Stomach (tissue), 9 donors: Measurements from ENCODE around the gene ST8SIA3. TPM values are rescaled to one million over a fixed set of nuclear protein-coding genes. Genes with fewer than 3 reads are reported as not detected.

ENCODE experiments used
- DNase-seq, 2 donors: peaks; one replicate each; pipeline versions ENCODE4 v3.0.0 to v3.0.0-alpha.2; 2013 to 2019
- H3K27ac ChIP-seq, 5 donors: fragments of 200-600 bp in 4 of 5; sonication (generic) in 4 of 5; one replicate each; pipeline ENCODE4 v1.5.1; 2013 to 2019; ENCODE audit warnings: mild to moderate bottlenecking in 1 of 5, moderate library complexity in 1 of 5
- H3K27me3 ChIP-seq, 3 donors: fragments of 200-600 bp; sonication (generic); one replicate each; pipeline ENCODE4 v1.5.1; 2017 to 2019; ENCODE audit warnings: mixed run types in 1 of 3
- H3K36me3 ChIP-seq, 4 donors: fragments of 200-600 bp; sonication (generic); 1 replicate in 3 of 4; 2 replicates in 1 of 4; pipeline ENCODE4 v1.5.1; 2016 to 2019
- H3K4me1 ChIP-seq, 4 donors: fragments of 200-600 bp; sonication (generic); one replicate each; pipeline ENCODE4 v1.5.1; 2016 to 2019
- H3K4me3 ChIP-seq, 4 donors: fragments of 200-600 bp; sonication (generic) in 3 of 4; one replicate each; pipeline ENCODE4 v1.5.1; 2016 to 2019; ENCODE audit warnings: mild to moderate bottlenecking in 1 of 4
- H3K9me3 ChIP-seq, 4 donors: fragments of 200-600 bp; sonication (generic); one replicate each; pipeline ENCODE4 v1.5.1; 2016 to 2019
- EP300 ChIP-seq: sonication (generic); formaldehyde crosslinking; IDR thresholded peaks from one replicate; pipeline ENCODE4 v1.6.1; 2017; ENCODE audit warnings: antibody characterized with exemption
- POLR2A ChIP-seq, 4 donors: fragments of 450-650 bp; IDR thresholded peaks; one replicate each; pipeline ENCODE4 v1.6.1; 2016; ENCODE audit warnings: antibody characterized with exemption in 4 of 4, control low read depth in 2 of 4, mild to moderate bottlenecking in 1 of 4, moderate library complexity in 1 of 4
- POLR2AphosphoS5 ChIP-seq, 3 donors: sonication (generic); formaldehyde crosslinking; IDR thresholded peaks; one replicate each; pipeline ENCODE4 v1.6.1; 2016; ENCODE audit warnings: antibody characterized with exemption in 3 of 3
- WGBS, 5 donors: extraction: QIAGEN DNeasy Blood & Tissue Kit in 3 of 5; methylation state at CpG; one replicate each; pipeline versions ENCODE4 v1.1.5 to v1.1.7; 2013 to 2018; 5-methylcytosine and 5-hydroxymethylcytosine counted together
- intact Hi-C: fragments of 100-400 bp; cut with DNase I; formaldehyde crosslinking; loops from one replicate; pipeline ENCODE4 v1.15.1; 2023; ENCODE audit warnings: low total_unique reads
- polyA plus RNA-seq, 3 donors: library from polyadenylated mRNA; stranded (reverse); fragments of 200-250 nt; gene quantifications; one replicate each; pipeline ENCODE4 v1.2.3, GENCODE V29; 2013
- total RNA-seq, 5 donors: library from RNA; depleted of rRNA; stranded (reverse); fragments of >200 nt; gene quantifications; one replicate each; pipeline versions ENCODE4 v1.1.0 to v1.2.3, GENCODE V29; 2014 to 2016
- TF ChIP-seq, protein P1 (sequence below), 7 experiments: fragments of 450-650 bp in 4 of 7; fragments of 200-600 bp in 3 of 7; sonication (generic) in 3 of 7; IDR thresholded peaks; one replicate each; pipeline ENCODE4 v1.5.1; 2016 to 2019; ENCODE audit warnings: antibody characterized with exemption in 7 of 7, control low read depth in 2 of 7, mild to moderate bottlenecking in 1 of 7
- donor health status: healthy with polysubstance abuse.
- donor health status: Bipolar disorder and iron deficiency.
- donor health status: healthy.

Gene ST8SIA3
- total and polyA plus RNA-seq, 8 donors = 0.35 to 0.56 (median 0.55) TPM; not detected in 5

DNA sequence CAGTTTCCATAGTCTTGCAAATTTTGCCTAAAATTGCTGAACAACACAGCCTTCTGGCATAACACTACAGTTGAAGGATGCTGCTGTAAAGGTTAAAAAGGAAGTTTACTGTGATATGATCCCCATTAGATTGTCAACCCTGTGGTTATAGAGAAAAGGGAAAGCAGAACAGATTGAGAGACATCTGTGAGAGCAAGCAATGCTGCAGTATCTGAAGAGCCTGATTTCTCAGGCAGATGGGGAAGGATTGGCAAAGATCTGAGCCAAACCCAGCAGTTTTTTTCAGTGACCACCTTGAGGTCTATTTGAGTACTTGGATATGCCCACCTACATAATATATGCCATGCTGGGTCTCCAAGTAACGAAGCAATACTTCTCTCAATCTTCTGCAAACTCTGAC is 8.5 kb upstream of the ST8SIA3 start:
- Histone ChIP-seq H3K4me3 (no peak overlapping the region), H3K27ac (no peak overlapping the region), H3K9me3 (no peaks in the 10 kb centered on the region), H3K36me3 (no peaks in the 10 kb centered on the region), H3K4me1 (no peaks in the 10 kb centered on the region), H3K27me3 (peaks cover 0 to 34% (median 0%) of the 10 kb centered on the region in 3 donors)
- intact Hi-C loops = no loop called here
- TF ChIP-seq, protein P1, sequence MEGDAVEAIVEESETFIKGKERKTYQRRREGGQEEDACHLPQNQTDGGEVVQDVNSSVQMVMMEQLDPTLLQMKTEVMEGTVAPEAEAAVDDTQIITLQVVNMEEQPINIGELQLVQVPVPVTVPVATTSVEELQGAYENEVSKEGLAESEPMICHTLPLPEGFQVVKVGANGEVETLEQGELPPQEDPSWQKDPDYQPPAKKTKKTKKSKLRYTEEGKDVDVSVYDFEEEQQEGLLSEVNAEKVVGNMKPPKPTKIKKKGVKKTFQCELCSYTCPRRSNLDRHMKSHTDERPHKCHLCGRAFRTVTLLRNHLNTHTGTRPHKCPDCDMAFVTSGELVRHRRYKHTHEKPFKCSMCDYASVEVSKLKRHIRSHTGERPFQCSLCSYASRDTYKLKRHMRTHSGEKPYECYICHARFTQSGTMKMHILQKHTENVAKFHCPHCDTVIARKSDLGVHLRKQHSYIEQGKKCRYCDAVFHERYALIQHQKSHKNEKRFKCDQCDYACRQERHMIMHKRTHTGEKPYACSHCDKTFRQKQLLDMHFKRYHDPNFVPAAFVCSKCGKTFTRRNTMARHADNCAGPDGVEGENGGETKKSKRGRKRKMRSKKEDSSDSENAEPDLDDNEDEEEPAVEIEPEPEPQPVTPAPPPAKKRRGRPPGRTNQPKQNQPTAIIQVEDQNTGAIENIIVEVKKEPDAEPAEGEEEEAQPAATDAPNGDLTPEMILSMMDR (IDR thresholded peaks at IDR 0.05) = no peak
- TF ChIP-seq POLR2A (IDR thresholded peaks at IDR 0.05) (no peak), EP300 (no peak), POLR2AphosphoS5 (IDR thresholded peaks at IDR 0.05) (no peak)
- WGBS, 5 donors = 44 to 69% (median 55%) methylated on average over 1 of the region's 1 CpG
- no peak for DNase-seq

DNA sequence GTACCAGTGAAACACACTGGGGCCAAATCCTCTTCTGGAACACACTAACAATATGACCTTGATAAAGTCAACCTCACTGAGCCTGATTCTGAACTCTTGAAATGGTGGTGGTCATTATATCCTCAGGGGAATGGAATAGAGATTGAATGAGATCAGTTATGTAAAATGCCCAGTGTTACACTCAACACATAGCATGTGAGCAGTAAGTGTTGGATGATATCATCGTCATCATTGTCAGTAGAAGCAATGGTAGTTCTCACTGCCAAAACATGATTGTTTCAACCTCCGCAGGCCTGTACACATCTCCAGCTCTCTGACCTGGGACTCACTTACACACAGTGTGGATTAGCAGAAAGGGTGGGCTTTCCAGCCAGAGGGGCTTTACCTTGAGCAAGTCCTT is 5.5 kb upstream of the ST8SIA3 start:
- DNase-seq = no peak
- intact Hi-C loops = no loop called here
- TF ChIP-seq, protein P1 (IDR thresholded peaks at IDR 0.05) = no peak
- TF ChIP-seq POLR2AphosphoS5 (IDR thresholded peaks at IDR 0.05) (no peak), POLR2A (IDR thresholded peaks at IDR 0.05) (no peak), EP300 (no peak)
- Histone ChIP-seq H3K27me3 (peaks cover 0 to 53% (median 14%) of the 10 kb centered on the region in 3 donors), H3K36me3 (no peaks in the 10 kb centered on the region), H3K4me1 (peaks cover 0 to 2% (median 0%) of the 10 kb centered on the region in 4 donors), H3K4me3 (no peak overlapping the region), H3K27ac (no peak overlapping the region), H3K9me3 (no peaks in the 10 kb centered on the region)
- WGBS, 5 donors = 88 to 98% (median 93%) methylated on average over 2 of the region's 2 CpGs

DNA sequence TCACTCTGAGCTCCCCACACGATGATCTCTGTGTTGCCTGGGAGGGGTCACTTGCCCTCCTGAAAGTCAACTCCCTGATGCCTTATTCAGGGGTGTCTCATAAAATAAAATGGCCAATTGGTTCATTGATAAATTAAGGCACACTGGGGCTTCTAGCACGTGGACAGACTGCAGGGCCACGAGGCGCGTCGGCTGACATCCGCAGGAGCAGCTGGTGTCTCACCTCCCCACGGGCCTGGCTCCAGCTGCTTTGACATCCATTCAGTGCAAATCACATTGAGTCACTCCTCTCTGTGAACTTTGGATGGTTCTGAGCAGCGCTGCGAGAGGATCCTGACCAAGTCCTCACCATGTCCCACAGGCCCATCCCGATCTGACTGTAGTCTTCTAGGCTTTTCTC is 4.6 kb upstream of the ST8SIA3 start:
- intact Hi-C loops = no loop called here
- H3K4me1 ChIP-seq = peaks cover 0 to 10% (median 3%) of the 10 kb centered on the region in 4 donors
- H3K4me3 ChIP-seq = no peak overlapping the region
- peaks cover 0 to 2% (median 0%) of the 10 kb centered on the region in 4 donors for H3K9me3 ChIP-seq
- no peak for TF ChIP-seq EP300
- no peak for TF ChIP-seq POLR2A (IDR thresholded peaks at IDR 0.05)
- no peak for TF ChIP-seq POLR2AphosphoS5 (IDR thresholded peaks at IDR 0.05)
- TF ChIP-seq, protein P1 (IDR thresholded peaks at IDR 0.05) = no peak
- 72 to 82% (median 80%) methylated on average over 11 of the region's 11 CpGs for WGBS, 5 donors
- no peak for DNase-seq
- peaks cover 7 to 62% (median 23%) of the 10 kb centered on the region in 3 donors for H3K27me3 ChIP-seq
- H3K27ac ChIP-seq = no peak overlapping the region
- H3K36me3 ChIP-seq = no peaks in the 10 kb centered on the region

DNA sequence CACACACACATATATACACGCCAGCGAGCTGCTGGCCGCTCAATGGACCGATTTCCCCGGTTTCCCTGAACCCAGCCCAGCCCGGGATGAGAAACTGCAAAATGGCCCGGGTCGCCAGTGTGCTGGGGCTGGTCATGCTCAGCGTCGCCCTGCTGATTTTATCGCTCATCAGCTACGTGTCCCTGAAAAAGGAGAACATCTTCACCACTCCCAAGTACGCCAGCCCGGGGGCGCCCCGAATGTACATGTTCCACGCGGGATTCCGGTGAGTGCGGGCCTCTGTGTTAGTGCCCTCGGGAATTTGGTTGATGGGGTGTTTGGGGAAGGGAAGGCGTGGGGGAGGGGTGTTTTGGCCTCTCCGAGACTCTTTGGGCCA is 392 bp downstream of the ST8SIA3 start:
- H3K27me3 ChIP-seq = peaks cover 16 to 89% (median 44%) of the 10 kb centered on the region in 3 donors
- peaks cover 0 to 25% (median 10%) of the 10 kb centered on the region in 4 donors for H3K4me1 ChIP-seq
- H3K27ac ChIP-seq = no peak overlapping the region
- WGBS, 5 donors = 4 to 5% (median 4%) methylated on average over 12 to 23 of the region's 23 CpGs
- H3K4me3 ChIP-seq = peak overlapping the region in 1 of 4 donors; percentile 2
- intact Hi-C loops = no loop called here
- peaks cover 0 to 16% (median 5%) of the 10 kb centered on the region in 4 donors for H3K9me3 ChIP-seq
- TF ChIP-seq EP300 (no peak), POLR2AphosphoS5 (IDR thresholded peaks at IDR 0.05) (no peak), POLR2A (IDR thresholded peaks at IDR 0.05) (no peak)
- no peak for DNase-seq
- H3K36me3 ChIP-seq = no peaks in the 10 kb centered on the region
